ENCODE measurements around the gene SF3A2.

The SF3A2 gene

GRCh38 chr19:2207991-2208860 is 28.4 kb upstream of the SF3A2 start:
- DNase-seq (ENCODE audit: low spot score) = peak; percentile 66

- no peak for DNase-seq (ENCODE audit: low spot score)
Measured at GRCh38 chr19:2208975-2209374, 27.6 kb upstream of the SF3A2 start.

- DNase-seq (ENCODE audit: low spot score) = no peak
Measured at GRCh38 chr19:2209408-2209807, 27.2 kb upstream of the SF3A2 start.

- no peak for DNase-seq (ENCODE audit: low spot score)
Measured at GRCh38 chr19:2210206-2210605, 26.4 kb upstream of the SF3A2 start.

GRCh38 chr19:2210987-2211740 is 25.5 kb upstream of the SF3A2 start:
- DNase-seq (ENCODE audit: low spot score) = no peak

- no peak for DNase-seq (ENCODE audit: low spot score)
Measured at GRCh38 chr19:2212861-2213711, 23.5 kb upstream of the SF3A2 start.

- no peak for DNase-seq (ENCODE audit: low spot score)
Measured at GRCh38 chr19:2213799-2214198, 22.8 kb upstream of the SF3A2 start.

- DNase-seq (ENCODE audit: low spot score) = no peak
Measured at GRCh38 chr19:2214251-2214650, 22.4 kb upstream of the SF3A2 start.

GRCh38 chr19:2215281-2215751 is 21.3 kb upstream of the SF3A2 start:
- no peak for DNase-seq (ENCODE audit: low spot score)

GRCh38 chr19:2216361-2217225 is 20.0 kb upstream of the SF3A2 start:
- DNase-seq (ENCODE audit: low spot score) = no peak

GRCh38 chr19:2217591-2217990 is 19.0 kb upstream of the SF3A2 start:
- no peak for DNase-seq (ENCODE audit: low spot score)

- DNase-seq (ENCODE audit: low spot score) = no peak
Measured at GRCh38 chr19:2219726-2220125, 16.9 kb upstream of the SF3A2 start.

GRCh38 chr19:2221250-2221831 is 15.3 kb upstream of the SF3A2 start:
- no peak for DNase-seq (ENCODE audit: low spot score)

GRCh38 chr19:2221918-2222317 is 14.7 kb upstream of the SF3A2 start:
- DNase-seq (ENCODE audit: low spot score) = no peak

- no peak for DNase-seq (ENCODE audit: low spot score)
Measured at GRCh38 chr19:2223391-2223790, 13.2 kb upstream of the SF3A2 start.

- DNase-seq (ENCODE audit: low spot score) = no peak
Measured at GRCh38 chr19:2223959-2224358, 12.7 kb upstream of the SF3A2 start.

- no peak for DNase-seq (ENCODE audit: low spot score)
Measured at GRCh38 chr19:2224754-2225349, 11.8 kb upstream of the SF3A2 start.

GRCh38 chr19:2225415-2226050 is 11.1 kb upstream of the SF3A2 start:
- DNase-seq (ENCODE audit: low spot score) = no peak

- no peak for DNase-seq (ENCODE audit: low spot score)
Measured at GRCh38 chr19:2226051-2226839, 10.4 kb upstream of the SF3A2 start.

Measured in hematopoietic multipotent progenitor cell treated with erythropoietin and hydrocortisone succinate and interleukin-3 and kit ligand, for 17 days (in vitro differentiated cells).